K562 treated with DMSO at 1 percent for 48 hours (cell line): ENCODE measurements around the gene LRRC39. TPM values are rescaled to one million over a fixed set of nuclear protein-coding genes. Genes with fewer than 3 reads are reported as not detected.

ENCODE experiments used
- total RNA-seq: library from RNA; unstranded; fragments of 300-600 nt; gene quantifications from 2 replicates; pipeline ENCODE4 v1.2.3, GENCODE V29; 2022; ENCODE audit warnings: low replicate concordance; ENCODE audit errors: extremely low read depth

The LRRC39 gene
- total RNA-seq, result not detected in 2 replicates

GRCh38 chr1:100178091-100178490 lies at the start of gene LRRC39:
TSS of gene LRRC39 (minus strand) at chr1:100178256. CDS start at chr1:100168516, 9,740 bp downstream.

GRCh38 chr1:100132566-100133477 lies 45.2 kb downstream of the LRRC39 start, which contains the start of the genes SASS6 and TRMT13:
TSS of gene SASS6 (minus strand) at chr1:100132930. CDS start at chr1:100132814, 116 bp downstream.
TSS of gene TRMT13 (plus strand) at chr1:100133163. CDS start at chr1:100133169, 6 bp downstream.

Other genes starting within 250 kb of the LRRC39 start
- gene SLC35A3, start 208.3 kb downstream of the LRRC39 start, total RNA-seq, result not detected in 2 replicates
- gene SASS6, start 45.3 kb downstream of the LRRC39 start, total RNA-seq, result not detected in 2 replicates
- gene TRMT13, start 45.1 kb downstream of the LRRC39 start, total RNA-seq, result not detected in 2 replicates
- not detected in 2 replicates for gene DBT, start 71.6 kb upstream of the LRRC39 start, total RNA-seq
- gene RTCA, start 88.0 kb upstream of the LRRC39 start, total RNA-seq, result not detected in 2 replicates
- gene CDC14A, start 174.2 kb upstream of the LRRC39 start, total RNA-seq, result not detected in 2 replicates